ENCODE results near the gene RRM1. TPM values are rescaled to one million over a fixed set of nuclear protein-coding genes. Genes with fewer than 3 reads are reported as not detected.

RRM1 gene
- total and polyA plus RNA-seq, 9 of the 15 experiments (the other 6 are each of a cell fraction or from before 2014, with no cell fraction given) = 113 to 270 (median 163) TPM

DNA sequence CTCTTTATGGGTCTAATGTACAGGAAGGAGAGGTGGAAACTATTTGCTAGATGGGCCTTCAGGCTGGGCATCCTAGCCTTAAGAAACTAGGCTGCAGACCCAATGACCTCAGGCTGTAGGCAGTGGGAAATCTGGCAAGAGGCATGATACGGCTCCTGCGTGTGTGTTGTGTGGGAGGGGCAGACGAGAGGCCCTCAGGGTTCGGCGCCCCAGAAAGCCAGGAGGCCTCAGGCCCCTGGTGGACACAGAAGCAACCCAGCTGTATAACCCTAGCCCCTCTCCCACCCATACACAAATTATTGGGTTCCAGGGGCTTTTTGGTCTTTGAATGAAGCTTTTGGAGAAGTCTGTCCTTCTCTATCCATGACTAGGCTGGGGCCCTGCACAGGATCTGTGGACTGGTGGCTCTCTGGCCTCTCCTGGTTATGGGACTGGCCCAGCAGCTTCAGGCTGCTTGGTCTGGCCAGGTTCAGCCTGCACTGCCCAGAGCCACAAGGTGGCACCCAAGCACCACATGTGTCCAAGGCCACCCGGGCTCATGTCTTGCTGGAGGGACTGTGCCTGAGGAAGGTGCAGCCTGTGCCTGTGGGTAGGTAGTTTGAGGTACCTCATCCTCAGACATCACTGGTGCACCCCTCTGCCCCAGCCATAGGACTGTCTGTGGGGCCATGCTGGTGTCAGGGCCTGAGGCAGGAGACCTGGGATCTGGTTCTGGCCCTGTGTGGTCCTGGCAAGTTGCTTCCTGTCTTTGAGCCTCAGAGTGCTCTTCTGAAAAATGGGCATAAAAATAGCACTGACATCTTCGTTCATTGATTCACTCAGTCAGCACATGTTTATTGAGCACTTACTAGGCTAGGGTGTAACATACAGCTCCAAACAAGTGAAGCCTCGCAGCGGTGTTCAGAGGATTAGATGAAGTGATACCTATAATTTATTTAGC is 87.5 kb downstream of the RRM1 start (continued):
- peak; percentile 31 for TF ChIP-seq NEUROD1 (IDR thresholded peaks at IDR 0.05; ENCODE audit: borderline replicate concordance, low read depth, low read length, partially characterized antibody)
- TF ChIP-seq, protein P1, sequence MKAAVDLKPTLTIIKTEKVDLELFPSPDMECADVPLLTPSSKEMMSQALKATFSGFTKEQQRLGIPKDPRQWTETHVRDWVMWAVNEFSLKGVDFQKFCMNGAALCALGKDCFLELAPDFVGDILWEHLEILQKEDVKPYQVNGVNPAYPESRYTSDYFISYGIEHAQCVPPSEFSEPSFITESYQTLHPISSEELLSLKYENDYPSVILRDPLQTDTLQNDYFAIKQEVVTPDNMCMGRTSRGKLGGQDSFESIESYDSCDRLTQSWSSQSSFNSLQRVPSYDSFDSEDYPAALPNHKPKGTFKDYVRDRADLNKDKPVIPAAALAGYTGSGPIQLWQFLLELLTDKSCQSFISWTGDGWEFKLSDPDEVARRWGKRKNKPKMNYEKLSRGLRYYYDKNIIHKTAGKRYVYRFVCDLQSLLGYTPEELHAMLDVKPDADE (conservative IDR thresholded peaks at IDR 0.05; ENCODE audit: control insufficient read depth, low read depth, low read length) = 0 out of 2 replicates have a peak, but pooled peaks have one; percentile 30
- TF ChIP-seq, protein P2, sequence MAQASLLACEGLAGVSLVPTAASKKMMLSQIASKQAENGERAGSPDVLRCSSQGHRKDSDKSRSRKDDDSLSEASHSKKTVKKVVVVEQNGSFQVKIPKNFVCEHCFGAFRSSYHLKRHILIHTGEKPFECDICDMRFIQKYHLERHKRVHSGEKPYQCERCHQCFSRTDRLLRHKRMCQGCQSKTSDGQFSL (CRISPR knock-in tag; IDR thresholded peaks at IDR 0.05) = no peak
- TF ChIP-seq, protein P2 (tag; IDR thresholded peaks at IDR 0.05) = no peak
- no peak for TF ChIP-seq ZNF695 (CRISPR knock-in tag; IDR thresholded peaks at IDR 0.05)
- TF ChIP-seq NR2C2 (CRISPR knock-in tag; IDR thresholded peaks at IDR 0.05) = 0 out of 2 replicates have a peak, but pooled peaks have one; percentile 49
- no peak for TF ChIP-seq NR2C2 (tag; IDR thresholded peaks at IDR 0.05)
- TF ChIP-seq L3MBTL2 (IDR thresholded peaks at IDR 0.05) = peak; percentile 83
- TF ChIP-seq, protein P3, sequence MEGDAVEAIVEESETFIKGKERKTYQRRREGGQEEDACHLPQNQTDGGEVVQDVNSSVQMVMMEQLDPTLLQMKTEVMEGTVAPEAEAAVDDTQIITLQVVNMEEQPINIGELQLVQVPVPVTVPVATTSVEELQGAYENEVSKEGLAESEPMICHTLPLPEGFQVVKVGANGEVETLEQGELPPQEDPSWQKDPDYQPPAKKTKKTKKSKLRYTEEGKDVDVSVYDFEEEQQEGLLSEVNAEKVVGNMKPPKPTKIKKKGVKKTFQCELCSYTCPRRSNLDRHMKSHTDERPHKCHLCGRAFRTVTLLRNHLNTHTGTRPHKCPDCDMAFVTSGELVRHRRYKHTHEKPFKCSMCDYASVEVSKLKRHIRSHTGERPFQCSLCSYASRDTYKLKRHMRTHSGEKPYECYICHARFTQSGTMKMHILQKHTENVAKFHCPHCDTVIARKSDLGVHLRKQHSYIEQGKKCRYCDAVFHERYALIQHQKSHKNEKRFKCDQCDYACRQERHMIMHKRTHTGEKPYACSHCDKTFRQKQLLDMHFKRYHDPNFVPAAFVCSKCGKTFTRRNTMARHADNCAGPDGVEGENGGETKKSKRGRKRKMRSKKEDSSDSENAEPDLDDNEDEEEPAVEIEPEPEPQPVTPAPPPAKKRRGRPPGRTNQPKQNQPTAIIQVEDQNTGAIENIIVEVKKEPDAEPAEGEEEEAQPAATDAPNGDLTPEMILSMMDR (IDR thresholded peaks at IDR 0.05 in 2 of 3, conservative IDR thresholded peaks at IDR 0.05 in 1 of 3; ENCODE audit: insufficient read depth in 2 of 3, low read depth in 1 of 3, low read length in 3 of 3) = peak; percentile 83 to 89 (median 85)
- TF ChIP-seq ETV1 (tag; conservative IDR thresholded peaks at IDR 0.05; ENCODE audit: low read depth) = peak; percentile 71
- TF ChIP-seq, protein P4, sequence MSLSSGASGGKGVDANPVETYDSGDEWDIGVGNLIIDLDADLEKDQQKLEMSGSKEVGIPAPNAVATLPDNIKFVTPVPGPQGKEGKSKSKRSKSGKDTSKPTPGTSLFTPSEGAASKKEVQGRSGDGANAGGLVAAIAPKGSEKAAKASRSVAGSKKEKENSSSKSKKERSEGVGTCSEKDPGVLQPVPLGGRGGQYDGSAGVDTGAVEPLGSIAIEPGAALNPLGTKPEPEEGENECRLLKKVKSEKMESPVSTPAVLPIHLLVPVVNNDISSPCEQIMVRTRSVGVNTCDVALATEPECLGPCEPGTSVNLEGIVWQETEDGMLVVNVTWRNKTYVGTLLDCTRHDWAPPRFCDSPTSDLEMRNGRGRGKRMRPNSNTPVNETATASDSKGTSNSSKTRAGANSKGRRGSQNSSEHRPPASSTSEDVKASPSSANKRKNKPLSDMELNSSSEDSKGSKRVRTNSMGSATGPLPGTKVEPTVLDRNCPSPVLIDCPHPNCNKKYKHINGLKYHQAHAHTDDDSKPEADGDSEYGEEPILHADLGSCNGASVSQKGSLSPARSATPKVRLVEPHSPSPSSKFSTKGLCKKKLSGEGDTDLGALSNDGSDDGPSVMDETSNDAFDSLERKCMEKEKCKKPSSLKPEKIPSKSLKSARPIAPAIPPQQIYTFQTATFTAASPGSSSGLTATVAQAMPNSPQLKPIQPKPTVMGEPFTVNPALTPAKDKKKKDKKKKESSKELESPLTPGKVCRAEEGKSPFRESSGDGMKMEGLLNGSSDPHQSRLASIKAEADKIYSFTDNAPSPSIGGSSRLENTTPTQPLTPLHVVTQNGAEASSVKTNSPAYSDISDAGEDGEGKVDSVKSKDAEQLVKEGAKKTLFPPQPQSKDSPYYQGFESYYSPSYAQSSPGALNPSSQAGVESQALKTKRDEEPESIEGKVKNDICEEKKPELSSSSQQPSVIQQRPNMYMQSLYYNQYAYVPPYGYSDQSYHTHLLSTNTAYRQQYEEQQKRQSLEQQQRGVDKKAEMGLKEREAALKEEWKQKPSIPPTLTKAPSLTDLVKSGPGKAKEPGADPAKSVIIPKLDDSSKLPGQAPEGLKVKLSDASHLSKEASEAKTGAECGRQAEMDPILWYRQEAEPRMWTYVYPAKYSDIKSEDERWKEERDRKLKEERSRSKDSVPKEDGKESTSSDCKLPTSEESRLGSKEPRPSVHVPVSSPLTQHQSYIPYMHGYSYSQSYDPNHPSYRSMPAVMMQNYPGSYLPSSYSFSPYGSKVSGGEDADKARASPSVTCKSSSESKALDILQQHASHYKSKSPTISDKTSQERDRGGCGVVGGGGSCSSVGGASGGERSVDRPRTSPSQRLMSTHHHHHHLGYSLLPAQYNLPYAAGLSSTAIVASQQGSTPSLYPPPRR (CRISPR knock-in tag; IDR thresholded peaks at IDR 0.05; ENCODE audit: borderline replicate concordance) = no peak
- TF ChIP-seq STAG1 (CRISPR knock-in tag; IDR thresholded peaks at IDR 0.05; ENCODE audit: borderline replicate concordance) = peak; percentile 91
- TF ChIP-seq, protein P5, sequence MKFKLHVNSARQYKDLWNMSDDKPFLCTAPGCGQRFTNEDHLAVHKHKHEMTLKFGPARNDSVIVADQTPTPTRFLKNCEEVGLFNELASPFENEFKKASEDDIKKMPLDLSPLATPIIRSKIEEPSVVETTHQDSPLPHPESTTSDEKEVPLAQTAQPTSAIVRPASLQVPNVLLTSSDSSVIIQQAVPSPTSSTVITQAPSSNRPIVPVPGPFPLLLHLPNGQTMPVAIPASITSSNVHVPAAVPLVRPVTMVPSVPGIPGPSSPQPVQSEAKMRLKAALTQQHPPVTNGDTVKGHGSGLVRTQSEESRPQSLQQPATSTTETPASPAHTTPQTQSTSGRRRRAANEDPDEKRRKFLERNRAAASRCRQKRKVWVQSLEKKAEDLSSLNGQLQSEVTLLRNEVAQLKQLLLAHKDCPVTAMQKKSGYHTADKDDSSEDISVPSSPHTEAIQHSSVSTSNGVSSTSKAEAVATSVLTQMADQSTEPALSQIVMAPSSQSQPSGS (CRISPR knock-in tag; IDR thresholded peaks at IDR 0.05) = no peak
- no peak for TF ChIP-seq TCF3 (CRISPR knock-in tag; IDR thresholded peaks at IDR 0.05)
- TF ChIP-seq SMARCA5 (IDR thresholded peaks at IDR 0.05) = peak; percentile 47; the same call in 1 of the 2 replicates
